ENCODE measurements around the gene GABPB2. TPM values are rescaled to one million over a fixed set of nuclear protein-coding genes. Genes with fewer than 3 reads are reported as not detected.
"Not testable (repeated sequence)": the region's sequence is repeated elsewhere in the genome, so short reads cannot be mapped to it uniquely, and the experiment has no call there.

Gene GABPB2
- total RNA-seq, 1 experiment from 2014 or later, result 12.5 TPM

DNA sequence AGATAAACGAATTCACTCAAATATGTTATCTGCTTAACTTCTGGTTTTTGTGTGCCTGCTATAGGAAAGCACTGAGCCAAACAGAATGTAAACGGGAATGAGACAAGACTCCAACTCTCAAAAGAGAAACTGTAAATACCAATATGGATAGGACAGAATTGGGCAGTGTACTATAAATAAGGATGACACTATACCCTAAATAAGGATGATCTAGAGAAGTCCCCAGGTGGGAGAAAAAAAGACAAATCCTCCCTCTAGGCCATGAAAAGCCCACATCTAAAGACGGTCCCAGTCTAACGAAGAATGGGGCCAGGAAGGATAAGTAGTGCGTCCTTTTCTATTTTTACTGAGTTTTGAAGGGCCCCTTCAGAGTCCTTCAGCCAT is 1.5 kb upstream of the GABPB2 start:
- BruUV-seq (replicated peaks), result no TSS peak
- Histone ChIP-seq H3K27me3 (replicated peaks; ENCODE audit: insufficient read depth, low read depth, low read length, poor library complexity) (no peaks in the 10 kb centered on the region), H3K36me3 (ENCODE audit: insufficient read depth, low read length, poor library complexity, severe bottlenecking) (peaks cover 36% of the 10 kb centered on the region), H3K27ac (ENCODE audit: low read depth, low read length, poor library complexity, severe bottlenecking) (peak overlapping the region; percentile 94), H3K9me3 (ENCODE audit: low read depth, low read length, poor library complexity, severe bottlenecking) (no peaks in the 10 kb centered on the region), H3K4me1 (ENCODE audit: insufficient read depth, low read length, poor library complexity, severe bottlenecking) (peaks cover 19% of the 10 kb centered on the region), H3K4me3 (ENCODE audit: low read depth, low read length, poor library complexity, severe bottlenecking) (no peak overlapping the region)
- intact Hi-C loops (cut with micrococcal nuclease; ENCODE audit: unreplicated experiment), result no loop called here
- ChIA-PET CTCF (no interaction called here), POLR2A (ENCODE audit: low non-redundant PET) (no interaction called here)
- no peak for DNase-seq (ENCODE audit: low spot score)
- no peak for TF ChIP-seq EZH2 (IDR thresholded peaks at IDR 0.05; ENCODE audit: borderline replicate concordance, low read depth, low read length, poor library complexity, severe bottlenecking)
- TF ChIP-seq, protein P1, sequence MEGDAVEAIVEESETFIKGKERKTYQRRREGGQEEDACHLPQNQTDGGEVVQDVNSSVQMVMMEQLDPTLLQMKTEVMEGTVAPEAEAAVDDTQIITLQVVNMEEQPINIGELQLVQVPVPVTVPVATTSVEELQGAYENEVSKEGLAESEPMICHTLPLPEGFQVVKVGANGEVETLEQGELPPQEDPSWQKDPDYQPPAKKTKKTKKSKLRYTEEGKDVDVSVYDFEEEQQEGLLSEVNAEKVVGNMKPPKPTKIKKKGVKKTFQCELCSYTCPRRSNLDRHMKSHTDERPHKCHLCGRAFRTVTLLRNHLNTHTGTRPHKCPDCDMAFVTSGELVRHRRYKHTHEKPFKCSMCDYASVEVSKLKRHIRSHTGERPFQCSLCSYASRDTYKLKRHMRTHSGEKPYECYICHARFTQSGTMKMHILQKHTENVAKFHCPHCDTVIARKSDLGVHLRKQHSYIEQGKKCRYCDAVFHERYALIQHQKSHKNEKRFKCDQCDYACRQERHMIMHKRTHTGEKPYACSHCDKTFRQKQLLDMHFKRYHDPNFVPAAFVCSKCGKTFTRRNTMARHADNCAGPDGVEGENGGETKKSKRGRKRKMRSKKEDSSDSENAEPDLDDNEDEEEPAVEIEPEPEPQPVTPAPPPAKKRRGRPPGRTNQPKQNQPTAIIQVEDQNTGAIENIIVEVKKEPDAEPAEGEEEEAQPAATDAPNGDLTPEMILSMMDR (conservative IDR thresholded peaks at IDR 0.05; ENCODE audit: low read depth, low read length), result no peak

DNA sequence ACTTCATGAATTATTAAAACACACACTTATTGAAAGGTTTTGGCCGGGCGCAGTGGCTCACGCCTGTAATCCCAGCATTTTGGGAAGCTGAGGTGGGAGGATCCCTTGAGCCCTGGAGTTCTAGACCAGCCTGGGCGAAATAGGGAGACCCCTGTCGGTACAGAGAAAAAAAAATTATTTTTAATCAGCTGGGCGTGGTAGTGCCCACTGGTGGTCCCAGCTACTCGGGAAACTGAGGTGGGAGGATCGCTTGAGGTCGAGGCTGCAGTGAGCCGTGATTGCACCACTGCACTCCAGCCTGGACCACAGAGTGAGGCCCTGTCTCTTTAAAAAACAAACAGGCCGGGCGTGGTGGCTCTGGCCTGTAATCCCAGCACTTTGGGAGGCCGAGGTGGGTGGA is 1.7 kb downstream of the GABPB2 start:
- H3K4me1 ChIP-seq (ENCODE audit: insufficient read depth, low read length, poor library complexity, severe bottlenecking), result peaks cover 8% of the 10 kb centered on the region
- POLR2A ChIA-PET (ENCODE audit: low non-redundant PET), result no interaction called here
- intact Hi-C loops (cut with micrococcal nuclease; ENCODE audit: unreplicated experiment), result no loop called here
- DNase-seq (ENCODE audit: low spot score), result peak; percentile 25
- no TSS peak for BruUV-seq (replicated peaks)
- no peak for TF ChIP-seq EZH2 (IDR thresholded peaks at IDR 0.05; ENCODE audit: borderline replicate concordance, low read depth, low read length, poor library complexity, severe bottlenecking)
- TF ChIP-seq, protein P1 (conservative IDR thresholded peaks at IDR 0.05; ENCODE audit: low read depth, low read length), result 0 out of 2 replicates have a peak, but pooled peaks have one; percentile 20
- H3K27ac ChIP-seq (ENCODE audit: low read depth, low read length, poor library complexity, severe bottlenecking), result no peak overlapping the region
- H3K36me3 ChIP-seq (ENCODE audit: insufficient read depth, low read length, poor library complexity, severe bottlenecking), result peaks cover 24% of the 10 kb centered on the region
- H3K4me3 ChIP-seq (ENCODE audit: low read depth, low read length, poor library complexity, severe bottlenecking), result no peak overlapping the region
- H3K9me3 ChIP-seq (ENCODE audit: low read depth, low read length, poor library complexity, severe bottlenecking), result no peaks in the 10 kb centered on the region
- no peaks in the 10 kb centered on the region for H3K27me3 ChIP-seq (replicated peaks; ENCODE audit: insufficient read depth, low read depth, low read length, poor library complexity)
- CTCF ChIA-PET, result interaction anchor here (1.2 kb wide), 1 partner anchor 27 kb away, joined by 3 read pairs; no protein-coding TSS in a partner anchor

DNA sequence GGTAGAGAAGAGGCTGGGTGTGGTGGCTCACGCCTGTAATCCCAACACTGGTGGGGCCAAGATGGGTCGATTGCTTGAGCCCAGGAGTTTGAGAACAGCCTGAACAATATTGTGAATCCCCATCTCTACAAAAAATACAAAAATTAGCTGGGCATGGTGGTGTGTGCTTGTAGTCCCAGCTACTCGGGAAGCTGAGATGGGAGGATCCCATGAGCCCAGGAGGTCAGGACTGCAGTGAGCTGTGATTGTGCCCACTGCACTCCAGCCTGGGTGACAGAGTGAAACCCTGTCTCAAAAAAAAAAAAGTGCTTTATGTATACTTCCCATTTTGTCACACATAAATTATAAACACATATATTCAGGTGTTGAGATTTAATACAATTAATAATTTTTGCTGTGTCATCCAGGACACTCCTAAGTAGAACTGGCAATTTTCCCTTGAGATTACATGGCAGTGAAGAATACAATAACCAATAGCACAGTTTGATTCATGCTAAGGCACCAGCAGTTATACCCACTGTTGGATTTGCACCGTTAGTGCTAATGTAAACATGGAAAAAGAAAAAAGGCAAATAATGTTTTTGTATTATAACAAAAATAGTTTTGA is 15.5 kb downstream of the GABPB2 start:
- ChIA-PET POLR2A (ENCODE audit: low non-redundant PET) (interaction anchor here (0.6 kb wide), 1 partner anchor 45 kb away, joined by 3 read pairs; no protein-coding TSS in a partner anchor), CTCF (interaction anchor here (1.3 kb wide), 1 partner anchor 14 kb away, joined by 3 read pairs; no protein-coding TSS in a partner anchor)
- BruUV-seq (replicated peaks), result no TSS peak

DNA sequence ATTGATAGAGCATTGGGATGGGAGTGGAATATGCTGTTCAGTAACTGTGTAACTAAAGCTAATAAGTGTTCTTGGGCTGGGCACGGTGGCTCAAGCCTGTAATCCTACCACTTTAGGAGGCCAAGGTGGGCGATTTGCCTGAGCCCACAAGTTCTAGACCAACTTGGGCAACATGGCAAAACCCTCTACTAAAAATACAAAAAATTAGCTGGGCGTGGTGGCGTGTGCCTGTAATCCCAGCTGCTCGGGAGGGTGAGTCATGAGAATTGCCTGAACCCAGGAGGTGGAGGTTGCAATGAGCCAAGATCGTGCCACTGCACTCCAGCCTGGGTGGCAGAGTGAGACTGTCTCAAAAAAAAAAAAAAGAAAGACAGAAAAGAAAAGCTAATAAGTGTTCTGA is 26.9 kb downstream of the GABPB2 start:
- CTCF ChIA-PET; H3K4me3 ChIP-seq (ENCODE audit: low read depth, low read length, poor library complexity, severe bottlenecking); H3K27ac ChIP-seq (ENCODE audit: low read depth, low read length, poor library complexity, severe bottlenecking); DNase-seq (ENCODE audit: low spot score); H3K36me3 ChIP-seq (ENCODE audit: insufficient read depth, low read length, poor library complexity, severe bottlenecking); H3K27me3 ChIP-seq (replicated peaks; ENCODE audit: insufficient read depth, low read depth, low read length, poor library complexity); POLR2A ChIA-PET (ENCODE audit: low non-redundant PET); H3K9me3 ChIP-seq (ENCODE audit: low read depth, low read length, poor library complexity, severe bottlenecking); BruUV-seq (replicated peaks); H3K4me1 ChIP-seq (ENCODE audit: insufficient read depth, low read length, poor library complexity, severe bottlenecking): not testable (repeated sequence)
- intact Hi-C loops (cut with micrococcal nuclease; ENCODE audit: unreplicated experiment), result loop anchor here (5.0 to 10.0 kb wide), 3 partner anchors 35 to 245 kb away; partner anchors contain the start of gene PSMD4

More for the DNA sequence above, 15.5 kb downstream of the GABPB2 start:
- no peaks in the 10 kb centered on the region for H3K36me3 ChIP-seq (ENCODE audit: insufficient read depth, low read length, poor library complexity, severe bottlenecking)
- DNase-seq (ENCODE audit: low spot score), result no peak
- H3K27ac ChIP-seq (ENCODE audit: low read depth, low read length, poor library complexity, severe bottlenecking), result peak overlapping the region; percentile 42
- no peak overlapping the region for H3K4me3 ChIP-seq (ENCODE audit: low read depth, low read length, poor library complexity, severe bottlenecking)
- no peaks in the 10 kb centered on the region for H3K9me3 ChIP-seq (ENCODE audit: low read depth, low read length, poor library complexity, severe bottlenecking)
- no peak for TF ChIP-seq EZH2 (IDR thresholded peaks at IDR 0.05; ENCODE audit: borderline replicate concordance, low read depth, low read length, poor library complexity, severe bottlenecking)
- TF ChIP-seq, protein P1 (conservative IDR thresholded peaks at IDR 0.05; ENCODE audit: low read depth, low read length), result no peak
- H3K27me3 ChIP-seq (replicated peaks; ENCODE audit: insufficient read depth, low read depth, low read length, poor library complexity), result no peaks in the 10 kb centered on the region
- no peaks in the 10 kb centered on the region for H3K4me1 ChIP-seq (ENCODE audit: insufficient read depth, low read length, poor library complexity, severe bottlenecking)
- intact Hi-C loops (cut with micrococcal nuclease; ENCODE audit: unreplicated experiment), result no loop called here
